Activated naive CD8-positive, alpha-beta T cell treated with anti-CD3 and anti-CD28 coated beads for 36 hours (primary cell): Measurements from ENCODE around the gene NPB. TPM values are rescaled to one million over a fixed set of nuclear protein-coding genes. Genes with fewer than 3 reads are reported as not detected.

Experiments used
- DNase-seq: peaks from one replicate; pipeline ENCODE4 v3.0.0; 2021
- H3K27ac Mint-ChIP-seq: one replicate; pipeline ENCODE4 v1.8.0; 2022; ENCODE audit warnings: mild to moderate bottlenecking, moderate library complexity, mixed read lengths
- H3K27me3 Mint-ChIP-seq: one replicate; pipeline ENCODE4 v1.8.0; 2022; ENCODE audit warnings: mild to moderate bottlenecking, mixed read lengths
- H3K36me3 Mint-ChIP-seq: one replicate; pipeline ENCODE4 v1.8.0; 2021; ENCODE audit warnings: mild to moderate bottlenecking, mixed read lengths
- H3K4me1 Mint-ChIP-seq: one replicate; pipeline ENCODE4 v1.8.0; 2021; ENCODE audit warnings: mixed read lengths
- H3K4me3 Mint-ChIP-seq: one replicate; pipeline ENCODE4 v1.8.0; 2022; ENCODE audit warnings: mild to moderate bottlenecking, moderate library complexity, mixed read lengths
- H3K9me3 Mint-ChIP-seq: one replicate; pipeline ENCODE4 v1.8.0; 2022; ENCODE audit warnings: mixed read lengths
- total RNA-seq, 2 experiments: library from RNA; stranded (reverse); gene quantifications; one replicate each; pipeline ENCODE4 v1.2.3, GENCODE V29; 2021

Gene NPB
- total RNA-seq, 2 experiments from 2014 or later = 0.47 TPM; not detected in 1

GRCh38 chr17:81921996-81922565, 20.0 kb downstream of the NPB start:
- Mint-ChIP-seq H3K9me3 (no peaks in the 10 kb centered on the region), H3K36me3 (peaks cover 7% of the 10 kb centered on the region), H3K4me3 (no peak overlapping the region), H3K27ac (no peak overlapping the region), H3K27me3 (no peaks in the 10 kb centered on the region), H3K4me1 (peaks cover 20% of the 10 kb centered on the region)
- no peak for DNase-seq

GRCh38 chr17:81922566-81923301, 20.7 kb downstream of the NPB start:
- peaks cover 7% of the 10 kb centered on the region for H3K36me3 Mint-ChIP-seq
- H3K4me1 Mint-ChIP-seq = peaks cover 18% of the 10 kb centered on the region
- DNase-seq = no peak
- no peak overlapping the region for H3K27ac Mint-ChIP-seq
- no peaks in the 10 kb centered on the region for H3K27me3 Mint-ChIP-seq
- no peaks in the 10 kb centered on the region for H3K9me3 Mint-ChIP-seq
- H3K4me3 Mint-ChIP-seq = no peak overlapping the region

- H3K4me3 Mint-ChIP-seq = no peak overlapping the region
Measured at GRCh38 chr17:81923302-81924260, 21.5 kb downstream of the NPB start.

GRCh38 chr17:81924557-81925532, 22.8 kb downstream of the NPB start:
- Mint-ChIP-seq H3K27me3 (peaks cover 5% of the 10 kb centered on the region), H3K9me3 (no peaks in the 10 kb centered on the region)

More at GRCh38 chr17:81923302-81924260, 21.5 kb downstream of the NPB start:
- Mint-ChIP-seq H3K27me3 (no peaks in the 10 kb centered on the region), H3K9me3 (no peaks in the 10 kb centered on the region), H3K4me1 (peaks cover 16% of the 10 kb centered on the region), H3K27ac (peak overlapping the region; percentile 8), H3K36me3 (peaks cover 7% of the 10 kb centered on the region)
- no peak for DNase-seq

DNA sequence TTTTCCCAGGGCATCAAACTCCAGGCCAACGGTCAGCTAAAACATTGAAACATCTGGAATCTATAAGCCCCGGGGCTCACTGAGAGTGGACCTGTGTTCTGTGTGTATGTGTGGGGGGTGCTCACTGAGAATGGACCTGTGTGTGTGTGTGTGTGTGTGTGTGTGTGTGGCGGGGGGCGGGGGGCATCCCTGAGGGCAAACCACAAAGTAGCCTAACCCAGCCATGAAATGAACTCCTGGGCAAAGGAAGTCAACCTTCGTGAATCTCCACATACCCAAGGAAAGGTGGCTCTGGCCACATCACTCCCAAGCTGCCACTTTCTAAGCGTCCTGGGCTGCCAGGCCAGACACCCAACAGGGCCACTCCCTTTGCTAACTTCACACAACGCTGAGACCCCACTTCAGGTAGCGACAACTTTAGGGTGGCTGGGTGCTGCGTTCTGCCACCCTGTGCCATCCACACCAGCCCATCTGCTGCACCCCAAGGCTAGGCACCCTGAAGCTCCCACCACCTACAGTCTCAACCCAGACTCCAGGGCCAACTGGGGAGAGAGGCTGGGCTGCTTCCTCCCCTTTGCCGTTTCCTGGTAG, 23.9 kb downstream of the NPB start:
- Mint-ChIP-seq H3K36me3 (peaks cover 6% of the 10 kb centered on the region), H3K9me3 (no peaks in the 10 kb centered on the region), H3K27me3 (peaks cover 8% of the 10 kb centered on the region), H3K27ac (peak overlapping the region; percentile 89), H3K4me3 (peak overlapping the region; percentile 87), H3K4me1 (peaks cover 17% of the 10 kb centered on the region)
- no peak for DNase-seq

More at GRCh38 chr17:81924557-81925532, 22.8 kb downstream of the NPB start:
- peak overlapping the region; percentile 34 for H3K4me3 Mint-ChIP-seq
- DNase-seq = no peak
- peaks cover 7% of the 10 kb centered on the region for H3K36me3 Mint-ChIP-seq
- peaks cover 15% of the 10 kb centered on the region for H3K4me1 Mint-ChIP-seq
- H3K27ac Mint-ChIP-seq = peak overlapping the region; percentile 16

DNA sequence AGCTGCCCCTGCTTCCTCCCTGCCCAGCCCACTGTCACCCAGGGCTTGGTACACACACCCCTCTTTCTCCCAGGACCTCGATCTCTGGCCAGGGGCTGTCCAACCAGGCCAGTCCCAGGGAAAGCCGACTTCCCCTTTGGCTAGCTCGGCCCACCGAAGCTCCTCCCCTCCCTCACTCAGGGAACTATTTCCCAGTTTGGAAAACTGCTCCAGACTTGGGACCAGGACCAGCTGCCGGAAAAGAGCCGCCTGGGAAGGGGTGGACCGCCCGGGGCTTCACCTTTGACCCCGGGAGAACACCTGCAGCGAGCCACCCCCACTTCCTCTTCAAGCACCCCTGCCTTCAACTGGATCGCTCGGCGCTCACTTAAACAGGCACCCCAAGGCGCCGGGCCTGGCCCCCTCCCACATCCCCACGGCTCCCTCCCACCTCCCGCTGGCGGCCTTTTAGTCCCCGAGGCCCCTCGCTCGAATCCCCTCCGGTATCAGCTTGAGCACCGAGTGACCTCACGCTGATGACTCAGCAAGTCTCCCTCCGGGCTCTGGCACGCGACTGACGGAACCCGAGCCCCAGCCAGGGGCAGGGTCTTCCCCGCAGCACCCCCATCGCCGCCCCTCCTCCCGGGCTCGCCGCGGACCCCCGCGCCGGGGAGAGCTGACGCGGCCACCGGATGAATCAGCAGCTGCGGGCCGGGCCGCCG, 24.6 kb downstream of the NPB start:
- peaks cover 20% of the 10 kb centered on the region for H3K4me1 Mint-ChIP-seq
- peak; percentile 68 for DNase-seq
- H3K27me3 Mint-ChIP-seq = peaks cover 10% of the 10 kb centered on the region
- peak overlapping the region; percentile 87 for H3K4me3 Mint-ChIP-seq
- H3K9me3 Mint-ChIP-seq = no peaks in the 10 kb centered on the region
- H3K36me3 Mint-ChIP-seq = peaks cover 2% of the 10 kb centered on the region
- H3K27ac Mint-ChIP-seq = peak overlapping the region; percentile 89

DNA sequence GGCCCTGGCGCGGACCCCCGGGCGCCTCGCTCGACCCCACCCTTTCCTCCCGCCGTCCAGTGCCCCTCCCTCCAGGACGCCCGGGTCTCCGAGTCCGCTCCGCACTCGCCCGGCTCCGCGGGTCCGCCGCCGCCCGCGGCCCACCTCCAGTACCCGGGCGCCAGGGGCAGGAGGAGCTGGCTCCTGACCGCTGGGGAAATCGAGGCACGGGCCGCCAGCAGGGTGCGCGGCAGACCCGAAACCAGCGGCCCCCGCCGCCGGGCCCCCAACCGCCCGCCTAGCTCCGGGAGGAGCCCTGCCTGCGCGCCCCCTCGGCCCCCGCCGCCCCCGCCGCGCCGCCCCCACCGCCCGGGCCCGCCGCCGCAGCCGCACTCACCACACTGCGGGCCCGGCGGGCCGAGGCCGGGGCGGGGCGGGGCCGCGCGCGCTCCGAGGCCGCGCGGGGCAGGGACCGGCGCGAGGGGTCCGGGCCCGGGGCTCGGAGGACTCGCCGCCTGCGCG, 25.2 kb downstream of the NPB start:
- H3K4me3 Mint-ChIP-seq = peak overlapping the region; percentile 29
- no peak overlapping the region for H3K27ac Mint-ChIP-seq

GRCh38 chr17:81927653-81928543, 25.9 kb downstream of the NPB start, which contains the start of gene MAFG:
MAFG (minus strand) TSS chr17:81927735; CDS start chr17:81923185, 4,550 bp downstream.
- peaks cover under 1% of the 10 kb centered on the region for H3K36me3 Mint-ChIP-seq
- peaks cover 10% of the 10 kb centered on the region for H3K27me3 Mint-ChIP-seq
- H3K4me1 Mint-ChIP-seq = peaks cover 24% of the 10 kb centered on the region
- no peaks in the 10 kb centered on the region for H3K9me3 Mint-ChIP-seq
- DNase-seq = peak; percentile 93
- H3K27ac Mint-ChIP-seq = peak within 1 kb of the TSS; percentile 89
- H3K4me3 Mint-ChIP-seq = peak within 1 kb of the TSS; percentile 87

More for the DNA sequence above, 25.2 kb downstream of the NPB start:
- H3K9me3 Mint-ChIP-seq = no peaks in the 10 kb centered on the region
- peaks cover 21% of the 10 kb centered on the region for H3K4me1 Mint-ChIP-seq
- peaks cover 1% of the 10 kb centered on the region for H3K36me3 Mint-ChIP-seq
- peaks cover 10% of the 10 kb centered on the region for H3K27me3 Mint-ChIP-seq
- peak; percentile 28 for DNase-seq

DNA sequence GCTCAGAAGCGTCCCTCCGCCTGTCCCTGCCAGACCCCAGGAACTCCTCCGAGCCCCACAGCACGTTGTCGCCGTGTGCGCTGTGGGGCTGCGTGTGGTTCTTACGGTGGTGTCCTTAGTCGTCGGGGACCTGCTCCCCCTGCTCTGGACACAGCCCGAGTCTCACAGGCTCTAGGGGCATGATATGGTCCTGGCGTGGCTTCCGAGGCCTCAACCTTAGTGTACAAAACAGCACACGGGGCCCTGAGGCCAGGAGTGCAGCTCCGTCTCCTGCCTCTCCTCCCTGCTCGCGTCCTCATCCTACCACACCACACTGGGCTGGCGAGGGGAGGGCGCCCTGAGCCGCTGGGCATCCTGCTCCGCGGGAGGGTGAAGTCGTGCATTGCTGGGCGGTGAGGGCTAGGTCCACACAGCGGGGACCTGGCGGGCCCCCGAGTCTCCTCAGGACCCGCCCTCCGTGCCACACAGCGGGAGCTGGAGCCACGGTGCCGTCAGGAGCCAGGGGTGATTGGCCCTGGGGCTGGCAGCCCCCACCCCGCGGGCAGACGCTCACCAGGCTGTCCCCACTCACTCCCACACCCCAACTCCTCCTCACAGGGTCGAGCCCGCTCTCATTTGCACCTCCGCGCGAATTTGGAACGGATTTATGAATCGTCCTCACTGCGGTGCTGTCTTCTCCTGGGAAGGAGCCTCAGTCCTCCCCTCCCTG, 26.7 kb downstream of the NPB start:
- H3K4me1 Mint-ChIP-seq = peaks cover 27% of the 10 kb centered on the region
- H3K27me3 Mint-ChIP-seq = peaks cover 10% of the 10 kb centered on the region
- no peaks in the 10 kb centered on the region for H3K9me3 Mint-ChIP-seq
- peaks cover 5% of the 10 kb centered on the region for H3K36me3 Mint-ChIP-seq
- H3K27ac Mint-ChIP-seq = peak overlapping the region; percentile 51
- no peak for DNase-seq
- peak overlapping the region; percentile 76 for H3K4me3 Mint-ChIP-seq

DNA sequence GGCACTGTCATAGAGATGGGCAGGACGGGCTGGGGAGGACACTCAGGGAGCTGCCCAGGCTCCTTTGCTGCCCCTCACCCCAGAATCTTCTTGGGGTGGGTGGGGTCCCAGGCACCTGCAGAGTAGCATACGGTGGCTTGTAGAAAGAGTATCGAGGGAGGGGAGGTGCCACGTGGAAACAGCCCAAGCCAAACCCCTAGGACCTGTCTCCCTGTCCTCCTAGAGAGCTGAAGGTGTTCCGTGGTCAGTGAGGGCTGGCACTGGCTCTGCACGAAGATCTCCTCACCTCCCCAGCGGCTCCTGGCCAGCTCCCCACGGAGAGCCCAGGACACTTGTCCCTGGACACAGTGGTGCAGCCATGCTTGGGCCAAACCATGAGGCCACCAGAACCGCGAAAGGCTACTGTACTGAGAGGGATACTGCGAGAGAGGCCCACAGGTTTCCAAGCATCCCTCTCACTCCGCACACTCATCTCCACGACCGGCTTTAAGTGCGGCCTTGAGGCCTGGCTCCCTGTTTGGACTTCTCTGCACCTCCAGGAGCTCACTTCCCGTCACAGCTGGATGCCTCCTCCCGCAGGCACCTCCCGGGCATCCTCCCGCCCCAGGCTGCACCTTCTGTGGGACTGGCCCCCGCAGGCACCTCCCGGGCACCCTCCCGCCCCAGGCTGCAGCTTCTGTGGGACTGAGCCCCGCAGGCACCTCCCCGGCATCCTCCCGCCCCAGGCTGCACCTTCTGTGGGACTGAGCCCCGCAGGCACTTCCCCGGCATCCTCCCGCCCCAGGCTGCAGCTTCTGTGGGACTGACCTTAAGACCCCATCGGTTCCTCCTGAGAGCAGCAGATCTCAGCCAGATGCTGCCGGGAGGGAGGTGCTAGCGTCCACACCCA, 27.5 kb downstream of the NPB start:
- Mint-ChIP-seq H3K36me3 (peaks cover 10% of the 10 kb centered on the region), H3K27ac (no peak overlapping the region), H3K4me3 (peak overlapping the region; percentile 76), H3K9me3 (no peaks in the 10 kb centered on the region), H3K27me3 (peaks cover 10% of the 10 kb centered on the region), H3K4me1 (peaks cover 30% of the 10 kb centered on the region)
- no peak for DNase-seq
